ENCODE results near the gene PIP4K2B.

DNA sequence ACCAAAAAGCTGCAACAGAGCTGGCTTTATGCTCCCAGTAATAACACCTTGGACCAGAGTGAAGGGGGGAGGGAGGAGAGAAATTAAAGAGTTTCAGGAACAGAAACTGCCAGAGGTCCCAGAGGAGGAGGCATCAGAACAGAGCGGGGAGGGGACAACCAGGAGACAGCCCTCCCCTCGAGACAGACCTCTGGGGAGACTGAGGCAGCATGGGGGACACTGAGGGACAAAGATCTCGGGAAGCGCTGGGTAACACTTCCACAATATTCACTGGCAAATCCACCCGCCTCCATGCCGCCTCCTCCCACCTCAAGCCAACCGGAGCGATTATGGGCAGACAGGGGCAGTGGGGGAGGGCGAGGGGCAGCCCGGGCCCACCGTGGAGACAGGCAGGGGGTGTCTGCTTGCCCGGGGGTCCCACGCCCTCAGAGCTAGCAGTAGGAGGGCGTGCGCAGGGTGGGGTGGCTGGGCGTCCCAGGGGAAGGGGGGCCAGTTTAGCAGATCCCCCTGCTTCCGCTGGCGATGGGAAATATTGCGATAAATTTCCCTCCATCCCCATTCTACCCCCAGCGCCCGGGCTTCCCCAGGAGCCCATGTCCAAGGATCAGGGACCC lies 52.4 kb downstream of the PIP4K2B start:
- TF ChIP-seq, protein P1, sequence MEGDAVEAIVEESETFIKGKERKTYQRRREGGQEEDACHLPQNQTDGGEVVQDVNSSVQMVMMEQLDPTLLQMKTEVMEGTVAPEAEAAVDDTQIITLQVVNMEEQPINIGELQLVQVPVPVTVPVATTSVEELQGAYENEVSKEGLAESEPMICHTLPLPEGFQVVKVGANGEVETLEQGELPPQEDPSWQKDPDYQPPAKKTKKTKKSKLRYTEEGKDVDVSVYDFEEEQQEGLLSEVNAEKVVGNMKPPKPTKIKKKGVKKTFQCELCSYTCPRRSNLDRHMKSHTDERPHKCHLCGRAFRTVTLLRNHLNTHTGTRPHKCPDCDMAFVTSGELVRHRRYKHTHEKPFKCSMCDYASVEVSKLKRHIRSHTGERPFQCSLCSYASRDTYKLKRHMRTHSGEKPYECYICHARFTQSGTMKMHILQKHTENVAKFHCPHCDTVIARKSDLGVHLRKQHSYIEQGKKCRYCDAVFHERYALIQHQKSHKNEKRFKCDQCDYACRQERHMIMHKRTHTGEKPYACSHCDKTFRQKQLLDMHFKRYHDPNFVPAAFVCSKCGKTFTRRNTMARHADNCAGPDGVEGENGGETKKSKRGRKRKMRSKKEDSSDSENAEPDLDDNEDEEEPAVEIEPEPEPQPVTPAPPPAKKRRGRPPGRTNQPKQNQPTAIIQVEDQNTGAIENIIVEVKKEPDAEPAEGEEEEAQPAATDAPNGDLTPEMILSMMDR (conservative IDR thresholded peaks at IDR 0.05; ENCODE audit: low read depth, low read length): no peak
- no peak for TF ChIP-seq EZH2phosphoT487 (IDR thresholded peaks at IDR 0.05; ENCODE audit: borderline replicate concordance, low read length)
- no peak for TF ChIP-seq EZH2 (IDR thresholded peaks at IDR 0.05; ENCODE audit: low read length, unreplicated experiment)

Measured in PC-3 (cell line).